Bone marrow (tissue), 2 donors: ENCODE data around the gene MYEOV.

Experiments
- DNase-seq, 2 donors: peaks; one replicate each; lab custom pipeline; 2025; lab: John Stamatoyannopoulos, UW

MYEOV gene

DNA sequence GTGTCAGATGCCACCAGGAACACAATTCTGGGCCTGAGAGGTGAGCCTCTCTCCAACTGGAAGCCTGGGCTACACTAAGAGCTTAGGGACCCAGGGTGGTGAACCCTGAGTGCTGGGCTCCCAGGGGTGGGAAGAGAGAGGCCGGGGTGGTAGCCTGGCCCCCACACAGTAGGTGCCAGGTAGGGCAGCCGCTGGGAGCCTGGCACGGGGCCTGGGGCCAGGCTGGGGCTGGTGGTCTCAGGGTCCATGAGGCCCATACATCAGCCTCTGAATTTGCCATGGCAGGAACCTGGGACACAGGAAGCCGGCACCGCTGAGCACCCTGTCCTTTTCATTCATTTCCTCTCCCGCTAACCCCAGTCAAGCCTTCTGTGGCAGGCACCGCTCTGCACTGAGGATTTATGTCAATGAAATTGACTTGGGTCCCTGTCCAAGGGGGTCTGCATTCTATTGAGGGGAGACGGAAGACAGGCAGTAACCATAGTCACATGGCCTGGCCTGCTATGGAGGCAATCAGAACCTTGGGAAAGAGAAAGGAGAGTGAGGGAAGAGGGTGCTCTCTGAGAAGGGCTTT is 8.6 kb downstream of the MYEOV start:
- DNase-seq = no peak

DNA sequence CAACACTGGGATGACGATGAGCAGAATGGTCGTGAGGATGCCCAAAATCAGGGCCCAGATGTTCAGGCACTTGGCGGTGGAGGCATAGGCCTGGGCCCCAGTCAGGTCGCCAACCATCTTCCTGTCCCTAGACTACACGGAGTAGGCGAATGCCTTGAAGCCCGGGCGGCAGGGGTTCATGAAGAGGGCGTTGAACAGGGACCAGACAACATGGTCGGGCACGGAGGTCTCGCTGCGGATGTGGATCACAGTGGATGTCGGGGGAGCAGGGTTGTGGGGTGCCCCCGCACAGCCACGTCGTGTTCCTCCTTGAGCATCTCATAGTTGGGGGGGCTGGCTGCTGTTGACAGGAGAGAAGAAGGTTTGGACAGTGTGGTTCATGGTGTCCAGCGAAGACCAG is 9.5 kb downstream of the MYEOV start:
- DNase-seq = no peak

DNA sequence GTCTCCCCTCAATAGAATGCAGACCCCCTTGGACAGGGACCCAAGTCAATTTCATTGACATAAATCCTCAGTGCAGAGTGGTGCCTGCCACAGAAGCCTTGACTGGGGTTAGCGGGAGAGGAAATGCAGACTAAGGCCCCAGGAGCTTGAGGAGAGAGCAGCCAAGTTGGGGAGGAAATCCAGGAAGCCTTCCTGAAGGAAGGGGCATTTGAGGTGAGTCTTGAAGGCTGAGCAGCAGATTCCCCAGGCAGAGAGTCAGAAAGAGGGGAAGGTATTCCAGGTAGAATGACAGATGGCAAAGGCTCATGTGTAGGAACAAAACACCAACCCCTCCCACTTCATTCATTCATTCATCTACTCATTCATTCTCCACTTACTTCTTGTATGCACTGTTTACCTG is 10.3 kb downstream of the MYEOV start:
- DNase-seq = no peak

DNA sequence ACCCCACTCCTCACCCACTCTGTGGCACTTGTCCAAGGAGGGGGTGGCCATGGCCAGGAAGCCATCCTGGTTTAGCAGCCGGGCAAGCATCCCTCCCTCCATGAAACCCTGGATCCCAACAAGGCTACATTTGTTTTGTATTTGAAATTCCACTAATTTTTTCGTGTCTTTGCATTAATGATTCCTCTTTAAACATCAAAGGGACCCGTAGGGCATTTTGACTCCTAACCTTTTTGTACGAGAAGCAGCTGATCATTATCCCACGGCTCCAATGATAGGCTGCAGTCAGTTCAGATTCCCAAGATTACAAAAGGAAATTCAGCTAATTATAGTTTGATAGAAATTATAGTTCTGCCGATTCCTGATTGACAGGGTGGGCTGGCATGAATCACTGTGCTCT is 10.7 kb downstream of the MYEOV start:
- DNase-seq = no peak

DNA sequence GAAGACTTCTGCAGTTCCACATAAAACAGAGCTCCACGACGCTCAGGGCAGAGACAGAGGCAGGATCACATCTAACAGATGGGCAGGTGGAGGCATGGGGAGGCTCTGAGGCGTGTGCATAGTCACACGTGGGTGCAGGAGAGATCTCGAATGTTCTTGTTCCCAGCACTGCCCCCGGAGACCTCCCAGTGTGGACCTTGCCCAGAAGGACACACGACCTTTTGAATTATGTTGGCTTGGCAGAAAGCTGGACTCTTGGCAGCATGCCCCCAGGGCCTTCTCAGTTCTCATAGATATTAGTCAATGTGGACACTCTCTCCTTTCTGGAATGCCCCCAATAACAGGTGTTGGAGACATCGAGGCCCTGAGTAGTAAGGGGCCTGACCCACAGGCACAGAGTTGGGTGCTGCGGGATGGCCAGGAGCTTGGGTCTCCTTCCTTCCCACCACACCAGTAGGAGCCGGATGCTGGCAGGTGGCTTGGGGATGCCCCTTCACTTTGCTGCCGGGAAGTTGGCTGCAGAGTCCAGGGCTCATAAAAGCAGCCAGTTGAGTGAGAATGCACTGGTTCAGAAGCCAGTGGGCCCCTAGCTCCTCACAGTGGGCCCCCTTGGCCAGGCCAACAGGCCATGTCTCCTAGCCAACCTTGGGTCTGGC is 12.1 kb downstream of the MYEOV start:
- no peak for DNase-seq

DNA sequence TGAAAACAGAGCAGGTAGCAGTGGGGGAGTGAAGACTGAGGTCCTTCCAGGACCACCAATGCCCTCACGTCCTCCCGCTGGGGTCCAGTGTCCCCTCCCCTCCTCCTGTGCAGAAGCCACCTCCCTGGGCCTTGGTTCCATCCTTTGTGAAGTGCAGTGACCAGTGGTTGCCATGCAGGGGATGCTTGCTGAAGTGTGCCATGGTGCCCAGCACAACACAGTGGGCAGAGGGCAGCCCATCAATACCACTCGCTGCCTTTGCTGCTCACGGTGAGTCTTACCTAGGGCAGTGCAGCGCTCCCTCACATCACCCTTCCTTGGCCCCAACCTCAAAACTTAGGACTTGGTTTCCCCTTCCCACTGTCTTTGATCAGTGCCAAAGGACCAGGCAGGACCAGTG is 12.9 kb downstream of the MYEOV start:
- no peak for DNase-seq

DNA sequence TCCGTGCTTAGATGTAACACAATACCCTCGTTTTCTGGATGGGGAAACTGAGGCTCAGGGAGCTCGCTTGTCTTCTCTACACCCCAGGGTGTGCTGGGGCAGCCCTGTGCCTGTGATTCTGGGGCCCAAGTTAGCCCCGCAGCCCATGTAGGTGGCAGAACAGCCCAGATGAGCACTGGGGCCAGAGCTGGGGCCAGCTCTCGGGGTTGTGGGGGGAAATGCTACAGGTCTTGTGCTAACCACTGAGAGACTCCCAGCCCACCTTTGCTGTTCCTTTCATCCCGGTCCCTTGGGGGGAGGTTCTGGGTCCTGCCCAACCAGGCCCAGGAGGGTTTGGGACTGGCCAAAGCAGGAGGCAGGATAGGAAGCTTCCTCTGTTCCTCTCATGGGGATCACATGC is 13.5 kb downstream of the MYEOV start:
- no peak for DNase-seq

DNA sequence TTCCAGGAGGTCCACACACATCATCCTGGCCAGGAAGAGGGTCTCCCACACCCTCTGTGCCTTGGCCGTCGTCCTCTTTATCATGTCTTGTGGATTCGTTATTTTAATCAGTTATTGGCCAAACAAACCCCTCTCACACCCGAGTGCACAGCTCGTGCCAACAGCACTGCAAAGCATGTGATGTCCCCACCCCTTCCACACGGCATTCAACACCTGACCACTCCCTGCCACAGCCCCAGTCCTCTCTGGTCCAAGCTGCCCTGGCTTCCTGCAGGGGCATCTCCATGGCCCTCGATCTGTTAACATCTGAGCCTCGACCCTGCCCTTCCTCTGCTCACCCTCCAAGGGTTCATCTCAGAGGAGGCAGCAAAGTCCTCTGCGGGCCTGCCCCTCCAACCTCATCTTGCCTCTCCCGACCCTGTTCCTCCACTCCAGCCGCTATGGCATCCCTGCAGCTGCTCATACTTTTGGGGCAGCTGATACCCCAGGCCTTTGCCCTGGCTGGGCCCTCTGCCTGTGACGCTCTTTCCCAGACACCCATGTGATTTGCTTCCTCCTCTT is 14.0 kb downstream of the MYEOV start:
- no peak for DNase-seq

DNA sequence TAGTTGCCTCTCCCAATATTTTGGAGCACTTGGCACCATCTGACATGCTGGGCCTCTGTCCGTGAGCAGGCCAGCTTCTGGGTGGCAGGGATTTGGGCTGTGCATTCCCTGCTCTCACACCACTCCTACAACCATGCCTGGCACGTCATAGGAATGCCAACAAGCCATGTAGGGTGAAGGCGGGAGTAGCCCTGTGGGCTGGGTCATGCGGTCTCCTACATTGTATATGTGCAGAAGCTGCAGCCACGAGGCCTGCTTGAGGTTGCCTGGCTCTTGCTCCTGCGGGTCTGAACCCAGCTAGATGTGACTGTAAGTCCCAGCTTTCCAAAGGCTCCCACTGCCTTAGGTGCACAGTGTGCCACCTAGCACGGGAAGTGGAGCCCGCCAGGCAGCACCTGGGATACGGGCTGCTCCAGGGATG is 14.5 kb downstream of the MYEOV start:
- no peak for DNase-seq

DNA sequence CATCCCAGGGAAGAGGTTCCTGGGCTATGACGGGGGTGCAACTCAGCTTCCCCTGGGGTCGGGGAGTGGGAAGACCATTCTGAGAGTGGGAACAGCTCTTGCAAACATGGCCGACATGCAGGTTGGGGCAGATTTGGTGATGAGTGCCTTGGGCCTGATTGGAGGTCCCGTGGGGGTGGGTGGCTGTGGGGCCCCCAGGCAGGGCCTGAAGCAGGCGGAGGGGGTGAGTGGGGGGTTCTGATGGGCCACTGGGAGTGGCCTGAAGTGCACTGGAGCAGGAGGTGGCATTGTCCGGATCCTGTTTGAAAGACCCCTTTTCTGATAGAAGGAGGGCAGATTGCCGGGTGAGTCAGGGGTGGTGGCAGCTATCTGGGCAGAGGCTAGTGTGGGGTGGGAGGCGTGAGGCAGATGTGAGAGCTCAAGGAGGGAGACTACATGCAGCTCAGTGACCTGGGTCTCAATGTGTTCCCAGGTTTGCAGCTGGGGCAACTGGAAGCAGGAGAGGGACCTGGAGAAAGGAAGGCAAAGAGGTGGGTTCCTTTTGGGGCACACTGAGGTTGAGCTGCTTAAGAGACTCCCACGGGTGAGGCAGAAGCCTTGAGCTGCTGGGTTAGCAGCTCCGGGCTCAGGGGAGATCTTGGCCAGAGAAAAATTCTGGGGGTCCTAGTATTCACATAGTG is 15.1 kb downstream of the MYEOV start:
- DNase-seq = no peak

DNA sequence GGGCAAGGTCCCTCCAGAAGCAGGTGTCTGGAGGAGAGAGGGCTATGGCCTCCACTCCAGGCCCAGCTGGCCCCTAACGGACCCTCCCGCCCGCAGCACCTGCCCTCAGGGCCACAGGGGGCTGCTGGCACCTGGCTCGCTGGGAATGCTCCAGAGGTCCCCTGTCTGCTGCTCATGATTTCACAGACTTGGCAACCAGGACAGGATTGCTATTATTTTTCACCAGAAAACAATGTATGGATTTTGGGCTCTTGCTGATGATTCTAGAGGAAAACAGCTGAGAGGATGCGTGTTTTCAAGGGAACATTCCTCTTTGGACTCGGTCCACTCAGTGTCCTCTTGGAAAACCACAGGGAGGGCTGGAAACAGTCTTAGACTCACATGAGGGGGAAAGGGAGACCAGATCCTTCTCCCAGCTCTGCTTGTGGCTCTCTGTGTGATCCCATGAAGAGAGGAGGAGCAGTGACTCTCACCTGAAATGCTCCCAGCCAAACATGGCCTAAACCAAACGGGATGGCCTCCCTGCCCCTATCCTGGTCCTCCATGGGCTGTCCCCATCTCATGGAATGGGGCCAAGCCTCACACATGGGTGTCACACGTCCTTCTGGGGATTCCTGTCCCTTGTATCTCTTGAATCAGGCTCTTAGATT is 15.8 kb downstream of the MYEOV start:
- DNase-seq = no peak

DNA sequence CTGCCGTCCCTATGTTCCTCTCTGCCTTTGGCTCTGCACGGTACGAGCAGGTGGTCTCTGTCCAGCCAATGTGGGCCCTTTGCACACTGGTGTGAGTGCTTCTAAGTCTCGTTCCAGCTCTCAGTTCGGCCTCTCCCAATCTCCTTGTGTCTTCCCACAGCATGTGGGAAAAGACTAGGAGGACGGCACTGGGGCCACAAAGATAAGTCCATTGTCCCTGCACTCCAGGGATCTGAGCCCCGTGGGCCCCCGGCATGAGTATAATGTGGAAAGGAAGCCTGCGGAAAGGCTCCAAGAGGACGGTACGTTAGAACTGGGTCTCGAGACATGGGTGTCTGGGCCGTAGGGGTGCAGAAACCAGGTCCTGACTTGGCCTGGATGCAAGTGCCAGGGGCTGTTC is 16.4 kb downstream of the MYEOV start:
- DNase-seq = no peak

DNA sequence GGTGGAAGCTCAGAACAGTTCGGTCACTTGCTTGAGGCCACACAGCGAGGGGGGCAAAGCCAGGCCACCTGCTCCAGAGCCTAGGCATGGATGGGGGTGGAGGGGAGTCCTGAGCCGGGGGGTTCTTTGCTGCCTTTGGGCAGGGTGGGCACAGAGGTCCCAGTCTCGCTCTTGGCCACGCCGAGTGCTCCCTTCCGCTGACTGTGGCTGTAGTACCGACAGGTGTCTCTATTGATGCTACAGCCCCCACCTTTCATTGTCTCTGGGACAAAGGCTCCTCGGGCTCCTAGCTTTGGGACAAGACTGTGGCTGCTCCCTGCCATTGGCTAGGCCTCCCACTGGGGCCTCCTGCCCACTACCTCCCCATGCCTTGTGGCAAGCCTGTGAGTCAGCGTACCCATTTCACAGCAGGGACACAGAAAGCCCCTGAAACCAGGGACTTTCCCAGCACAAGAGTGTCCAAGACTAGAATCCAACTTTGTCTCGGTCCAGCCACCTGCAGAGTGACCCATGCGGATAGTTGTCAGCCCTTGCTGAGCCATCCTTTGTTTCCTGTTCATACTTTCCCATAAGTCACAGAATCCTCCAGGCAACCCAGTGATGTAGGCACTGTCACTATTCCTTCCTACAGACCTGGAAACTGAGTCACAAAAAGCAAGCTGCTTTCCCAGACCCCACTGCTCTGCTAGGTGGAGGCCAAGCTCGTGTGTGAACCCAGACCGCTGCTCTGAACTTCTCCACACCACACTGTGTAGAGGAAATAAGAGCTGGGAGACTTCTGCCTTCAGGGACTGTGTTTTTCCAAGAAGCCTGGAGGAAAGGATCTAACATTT is 17.2 kb downstream of the MYEOV start:
- DNase-seq = no peak

DNA sequence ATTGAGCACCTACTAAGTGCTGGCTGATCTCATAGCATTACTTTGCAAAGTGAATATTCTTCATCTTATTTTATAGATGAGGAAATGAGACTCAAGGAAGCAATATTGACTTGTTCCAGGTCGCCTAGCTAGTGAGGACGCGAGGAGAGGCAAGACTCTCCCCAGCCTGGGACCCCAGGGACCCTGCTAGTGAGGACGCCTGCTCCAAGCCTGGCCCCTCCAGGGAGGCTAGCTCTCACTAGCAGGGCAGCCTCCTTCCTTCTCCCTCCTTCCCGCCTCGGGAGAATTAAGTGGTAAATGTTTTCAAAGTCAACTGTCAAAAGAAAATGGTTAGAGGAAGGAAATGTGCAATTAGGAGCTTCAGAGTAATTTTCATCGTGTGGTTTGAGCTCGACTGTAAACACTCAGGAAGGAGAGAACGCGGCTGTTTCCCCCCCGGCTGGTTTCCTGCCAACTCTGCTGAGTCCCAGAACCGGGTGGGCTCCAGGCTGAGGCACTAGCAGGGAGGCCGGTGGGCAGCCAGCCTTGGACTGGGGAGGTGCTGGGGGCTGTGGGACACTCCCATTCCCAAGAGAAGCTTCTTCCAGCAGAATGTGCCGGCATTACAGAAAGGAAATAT is 17.9 kb downstream of the MYEOV start:
- peak in 1 of 2 donors; percentile 84 for DNase-seq

DNA sequence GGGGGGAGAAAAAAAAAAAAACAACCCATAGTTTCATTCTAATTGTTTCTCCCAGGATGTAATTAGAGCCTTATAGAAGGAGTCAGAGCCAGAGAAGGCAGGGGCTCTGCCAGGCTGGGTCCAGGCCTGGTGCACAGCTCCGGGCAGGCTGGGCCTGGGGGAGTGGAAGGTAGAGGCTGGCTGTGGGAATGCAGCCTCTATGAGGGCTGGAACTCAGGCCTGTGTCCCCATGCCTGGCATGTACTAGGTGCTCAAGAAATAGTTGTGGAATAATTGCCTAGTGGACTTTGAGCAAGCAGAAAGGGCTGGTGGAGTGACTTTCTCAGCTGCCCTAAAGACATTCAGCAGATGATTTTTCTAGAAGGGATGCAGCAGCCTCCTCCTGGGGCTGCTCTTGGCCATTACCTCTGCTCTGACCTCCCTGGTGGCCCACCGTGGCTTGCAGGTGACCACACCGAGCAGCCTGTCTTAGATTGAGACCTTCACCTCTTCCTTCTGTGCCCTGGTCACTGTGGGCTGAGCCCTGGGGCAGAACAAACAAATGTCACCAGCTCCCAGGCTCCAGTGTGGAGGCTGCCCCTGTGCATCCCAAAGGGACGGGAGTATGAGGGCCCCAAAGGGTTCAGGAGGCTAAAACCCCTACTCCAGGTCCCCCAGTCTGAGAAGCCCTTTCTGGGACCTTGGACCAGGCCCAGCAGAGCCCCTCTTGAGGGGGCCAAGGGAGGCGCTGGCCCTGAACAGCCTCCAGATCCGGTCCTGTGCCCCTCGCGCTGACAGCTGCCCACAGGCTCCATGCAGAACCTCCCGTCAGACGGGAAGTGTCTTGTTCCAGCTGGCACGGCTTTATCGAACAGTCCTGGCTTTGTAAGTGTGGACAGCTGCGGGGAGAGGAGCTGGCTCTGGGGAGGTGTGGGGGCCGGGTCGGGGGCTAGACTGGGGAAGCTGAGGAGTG is 18.8 kb downstream of the MYEOV start:
- no peak for DNase-seq

DNA sequence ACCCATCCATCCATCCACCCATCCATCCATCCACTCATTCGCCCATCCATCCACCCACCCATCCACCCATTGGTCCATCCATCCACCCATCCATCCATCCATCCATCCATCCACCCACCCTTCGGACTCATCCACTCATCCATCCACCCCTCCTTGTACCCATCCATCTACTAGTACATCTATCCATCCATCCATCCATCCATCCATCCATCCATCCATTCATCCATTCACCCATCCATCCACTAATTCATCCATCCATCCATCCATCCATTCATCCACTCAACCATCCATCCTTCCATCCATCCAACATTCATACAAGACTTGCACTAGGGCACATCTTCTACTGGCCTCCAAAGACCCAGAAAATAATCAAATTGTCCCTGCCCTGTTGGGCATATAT is 20.0 kb downstream of the MYEOV start:
- no peak for DNase-seq

DNA sequence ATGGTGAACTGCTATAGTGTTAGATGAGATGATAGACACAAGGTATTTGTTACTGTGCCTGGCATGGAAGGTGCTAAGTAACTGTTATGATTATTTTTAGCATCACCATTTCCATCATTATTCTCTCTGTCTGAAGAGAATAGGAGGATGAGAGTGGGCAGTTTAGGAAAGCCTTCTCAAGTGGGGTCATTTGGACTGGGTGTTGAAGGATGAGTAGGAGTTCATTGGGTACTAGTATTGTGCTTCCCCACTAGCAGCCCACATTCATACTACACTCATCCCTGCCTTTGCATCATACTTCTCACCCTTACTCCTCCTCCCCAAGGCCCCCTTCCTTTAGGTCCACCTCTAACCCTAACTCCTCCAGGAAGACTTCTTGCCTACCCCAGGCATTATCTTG is 20.6 kb downstream of the MYEOV start:
- DNase-seq = no peak

DNA sequence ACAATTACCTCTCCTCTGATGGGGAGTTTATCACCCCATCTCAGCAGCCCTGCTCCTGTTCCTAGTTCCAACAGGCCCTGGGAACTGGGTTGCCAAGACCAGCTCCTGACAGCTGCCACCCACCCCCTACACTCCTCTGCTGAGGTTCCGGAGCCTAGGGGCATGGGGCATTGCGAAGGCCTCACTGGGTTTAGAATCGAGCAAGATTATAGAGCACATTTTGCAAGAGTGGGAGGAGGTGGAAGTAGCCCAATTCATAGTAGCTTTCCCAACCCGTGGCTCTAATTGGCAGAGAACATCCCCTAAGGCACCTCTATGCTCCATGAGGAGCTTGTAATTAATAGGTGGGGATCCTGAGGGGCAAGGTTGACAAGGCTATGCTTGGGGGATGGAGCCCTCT is 23.0 kb downstream of the MYEOV start:
- no peak for DNase-seq

DNA sequence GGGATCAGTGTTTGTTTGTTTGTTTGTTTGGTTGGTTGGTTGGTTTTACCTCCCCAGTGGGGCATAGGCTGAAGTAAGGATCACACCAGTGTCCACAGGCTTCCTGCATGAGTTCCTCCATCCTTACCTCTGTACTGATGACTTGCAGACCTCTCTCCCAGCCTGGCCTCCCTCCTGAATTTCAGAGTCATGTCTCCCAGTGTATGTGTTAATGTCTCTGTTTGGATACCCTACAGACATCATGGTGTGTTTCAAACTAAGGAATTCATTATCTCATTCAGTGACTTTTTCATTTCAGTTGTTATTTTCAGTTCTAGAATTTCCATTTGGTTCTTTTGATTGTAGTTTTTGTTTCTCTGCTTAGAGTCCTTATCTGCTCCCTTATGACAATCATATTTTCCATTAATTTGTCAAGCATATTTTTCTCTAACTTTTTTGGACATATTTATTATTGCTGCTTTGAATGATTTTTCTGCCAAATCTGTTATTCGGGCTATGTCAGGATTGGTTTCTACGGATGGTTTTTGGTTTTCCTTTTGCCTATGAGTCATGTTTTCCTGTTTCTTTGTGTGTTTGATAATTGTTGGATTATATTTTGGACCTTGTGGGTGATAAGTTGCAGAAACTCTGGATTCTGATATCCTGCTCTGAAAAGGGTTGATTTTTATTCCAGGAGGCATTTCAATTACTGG is 23.6 kb downstream of the MYEOV start:
- DNase-seq = no peak

DNA sequence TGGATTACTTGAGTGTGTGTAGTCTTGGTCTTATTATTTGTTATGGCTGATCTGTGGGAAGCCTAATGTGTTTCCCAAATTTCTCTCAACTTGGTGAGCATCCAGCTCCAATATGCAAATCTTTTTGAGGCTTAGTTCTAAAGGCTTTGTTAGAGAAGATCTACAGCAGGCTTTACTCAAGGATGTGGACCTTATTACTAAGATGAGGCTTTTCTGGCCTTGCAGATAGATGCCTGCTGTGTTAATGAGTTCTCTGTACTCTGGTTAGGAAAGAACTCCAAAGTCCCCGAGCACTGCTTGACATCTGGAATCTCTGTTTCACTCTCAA is 24.1 kb downstream of the MYEOV start:
- no peak for DNase-seq
